WERI-Rb-1 (cell line): Measurements from ENCODE around the gene AQP3.

Experiments
- DNase-seq: peaks from one replicate; pipeline ENCODE4 v3.0.0-alpha.2; 2020
- H3K27ac ChIP-seq: fragments of 250-450 bp; sonication (Bioruptor Pico); 2 replicates; pipeline ENCODE4 v1.5.1; 2020; ENCODE audit warnings: mild to moderate bottlenecking, moderate library complexity
- H3K27me3 ChIP-seq: fragments of 250-450 bp; sonication (Bioruptor Pico); 2 replicates; pipeline ENCODE4 v1.5.1; 2021; ENCODE audit warnings: mild to moderate bottlenecking, low read depth, moderate library complexity; ENCODE audit not compliant: insufficient read depth, severe bottlenecking
- H3K36me3 ChIP-seq: fragments of 250-450 bp; sonication (Bioruptor Pico); 2 replicates; pipeline ENCODE4 v1.5.1; 2020; ENCODE audit warnings: mild to moderate bottlenecking, moderate library complexity
- H3K4me3 ChIP-seq: 2 replicates; pipeline ENCODE4 v1.5.1; 2011; ENCODE audit warnings: low read depth, mild to moderate bottlenecking, control low read depth, low read length
- H3K9me3 ChIP-seq: fragments of 250-450 bp; sonication (Bioruptor Pico); 2 replicates; pipeline ENCODE4 v1.5.1; 2021; ENCODE audit warnings: mild to moderate bottlenecking, moderate library complexity; ENCODE audit not compliant: severe bottlenecking
- CTCF ChIP-seq: IDR thresholded peaks from 2 replicates; pipeline ENCODE4 v1.5.1; 2011; ENCODE audit warnings: low read depth, mild to moderate bottlenecking, control low read depth, inconsistent platforms, low read length

The AQP3 gene

GRCh38 chr9:33453999-33454660, 6.7 kb upstream of the AQP3 start:
- Histone ChIP-seq H3K4me3 (no peak overlapping the region), H3K27ac (no peak overlapping the region), H3K9me3 (no peaks in the 10 kb centered on the region), H3K27me3 (no peaks in the 10 kb centered on the region), H3K36me3 (no peaks in the 10 kb centered on the region)
- TF ChIP-seq CTCF: no peak
- no peak for DNase-seq

GRCh38 chr9:33453286-33453860, 6.0 kb upstream of the AQP3 start:
- Histone ChIP-seq H3K9me3 (no peaks in the 10 kb centered on the region), H3K27me3 (no peaks in the 10 kb centered on the region), H3K27ac (peak overlapping the region; percentile 43; the same call in 1 of the 2 replicates), H3K36me3 (no peaks in the 10 kb centered on the region), H3K4me3 (no peak overlapping the region)
- no peak for TF ChIP-seq CTCF
- no peak for DNase-seq

- peak overlapping the region; percentile 43; the same call in 1 of the 2 replicates for H3K27ac ChIP-seq
- H3K9me3 ChIP-seq: no peaks in the 10 kb centered on the region
- DNase-seq: peak; percentile 83
- H3K4me3 ChIP-seq: no peak overlapping the region
- no peaks in the 10 kb centered on the region for H3K36me3 ChIP-seq
- H3K27me3 ChIP-seq: no peaks in the 10 kb centered on the region
- peak; percentile 88 for TF ChIP-seq CTCF
Measured at GRCh38 chr9:33452828-33453271, 5.5 kb upstream of the AQP3 start.

DNA sequence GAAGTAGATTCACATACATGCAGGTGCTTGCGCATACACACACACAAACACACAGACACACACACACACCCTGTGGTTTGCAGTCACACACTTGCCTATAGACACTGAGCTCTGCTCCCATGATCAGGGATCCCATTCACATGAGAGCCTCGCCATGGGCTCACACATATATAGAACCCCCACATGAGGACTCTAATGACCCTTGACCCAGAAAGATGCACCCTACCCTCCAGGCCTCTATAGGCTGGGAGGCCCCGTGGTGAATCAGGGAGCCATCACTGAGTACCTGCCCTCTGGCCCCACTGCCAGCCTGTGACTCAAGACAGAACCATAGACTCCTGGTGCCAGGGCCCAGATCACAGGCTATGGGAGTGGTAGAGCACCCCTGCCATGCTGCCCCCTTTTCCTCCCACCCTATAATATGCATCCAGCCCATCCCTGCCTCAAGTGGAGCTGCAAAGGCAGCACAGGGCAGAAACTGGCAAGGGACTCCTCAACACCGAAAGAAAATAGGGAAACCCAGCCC, 3.3 kb upstream of the AQP3 start:
- Histone ChIP-seq H3K4me3 (no peak overlapping the region), H3K27me3 (no peaks in the 10 kb centered on the region), H3K9me3 (no peaks in the 10 kb centered on the region), H3K36me3 (no peaks in the 10 kb centered on the region), H3K27ac (no peak overlapping the region)
- DNase-seq: no peak
- TF ChIP-seq CTCF: no peak

DNA sequence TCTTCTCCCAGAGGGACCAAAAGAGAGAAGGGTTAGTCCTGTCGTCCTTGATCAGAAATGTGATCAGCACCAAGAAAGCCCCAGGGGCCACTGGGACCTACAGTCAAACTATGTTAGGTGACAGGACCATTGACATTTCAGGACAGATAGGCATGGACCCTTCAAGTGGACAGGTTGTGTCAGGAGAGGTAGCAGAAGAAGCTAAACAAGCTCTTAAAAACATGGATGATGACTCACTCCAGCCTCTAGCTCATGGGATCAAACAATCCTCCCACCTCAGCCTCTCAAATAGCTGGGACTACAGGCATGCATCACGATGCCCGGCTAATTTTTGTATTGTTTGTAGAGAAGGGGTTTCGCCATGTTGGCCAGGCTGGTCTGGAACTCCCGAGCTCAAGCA, 2.3 kb upstream of the AQP3 start:
- no peak for DNase-seq
- Histone ChIP-seq H3K9me3 (no peaks in the 10 kb centered on the region), H3K4me3 (no peak overlapping the region), H3K27me3 (no peaks in the 10 kb centered on the region), H3K27ac (no peak overlapping the region), H3K36me3 (no peaks in the 10 kb centered on the region)
- TF ChIP-seq CTCF: no peak
